Endothelial cell of umbilical vein (primary cell): ENCODE data around the gene YPEL4. TPM values are rescaled to one million over a fixed set of nuclear protein-coding genes. Genes with fewer than 3 reads are reported as not detected.
A peak's percentile ranks its signal among the peaks of the same experiment; 100 is the strongest.

Experiments
- BruUV-seq: library from RNA; stranded (reverse); fragments of 400-500 nt; replicated peaks from 2 replicates; lab custom pipeline; 2021; lab: Mats Ljungman, UMichigan
- CTCF ChIA-PET: fragments of 300-600, 350-600 bp; sonication (Branson Sonifier 250); formaldehyde crosslinking; loops from one replicate; lab custom pipeline; 2021; ENCODE audit warnings: antibody characterized with exemption, inconsistent platforms; lab: Charles Lee
- POLR2A ChIA-PET: fragments of 300-600, 350-600 bp; sonication (Branson Sonifier 250); formaldehyde crosslinking; loops from one replicate; lab custom pipeline; 2021; ENCODE audit warnings: antibody characterized with exemption, inconsistent platforms; lab: Charles Lee
- DNase-seq: peaks from one replicate; pipeline ENCODE4 v3.0.0-alpha.2; 2011; ENCODE audit warnings: low read depth, low spot score
- FAIRE-seq: peaks from 2 replicates; lab custom pipeline; 2011; peaks lifted over from hg19 to GRCh38; lab: Jason Lieb, UNC
- H2AFZ ChIP-seq: 2 replicates; pipeline ENCODE4 v1.6.0; 2012; ENCODE audit warnings: low read depth, low read length, control low read depth, inconsistent platforms
- H3K27ac ChIP-seq: 2 replicates; pipeline ENCODE4 v1.5.1; 2011; ENCODE audit warnings: low read depth, mild to moderate bottlenecking, control low read depth, low read length, moderate library complexity; ENCODE audit not compliant: insufficient read depth
- H3K27me3 ChIP-seq, 2 experiments: 2 replicates each; pipeline versions ENCODE4 v1.6.0 to v1.6.1; 2011; ENCODE audit warnings: low read length in 2 of 2, mixed read lengths in 1 of 2; ENCODE audit not compliant: control insufficient read depth in 2 of 2, insufficient read depth in 2 of 2
- H3K36me3 ChIP-seq, 2 experiments: 2 replicates in 1 of 2; 3 replicates in 1 of 2; pipeline ENCODE4 v1.5.1; 2011; ENCODE audit warnings: low read length in 2 of 2, mild to moderate bottlenecking in 1 of 2, moderate library complexity in 1 of 2; ENCODE audit not compliant: control insufficient read depth in 2 of 2, insufficient read depth in 2 of 2; ENCODE audit errors: extremely low read depth in 1 of 2
- H3K4me1 ChIP-seq: 3 replicates; pipeline ENCODE4 v1.5.1; 2011; ENCODE audit warnings: mild to moderate bottlenecking, low read length; ENCODE audit not compliant: control insufficient read depth, insufficient read depth; ENCODE audit errors: extremely low read depth
- H3K4me2 ChIP-seq: 2 replicates; pipeline ENCODE4 v1.6.1; 2011; ENCODE audit warnings: low read length, control low read depth, mixed read lengths; ENCODE audit not compliant: insufficient read depth
- H3K4me3 ChIP-seq, 3 experiments: fragments of 200-600 bp in 1 of 3; sonication (generic), shearing (Covaris generic) in 1 of 3; replicated peaks in 1 of 3; 2 replicates each; pipeline ENCODE4 v1.5.1; 2011 to 2016; ENCODE audit warnings: control low read depth in 3 of 3, low read length in 3 of 3, mild to moderate bottlenecking in 2 of 3, inconsistent platforms in 1 of 3, low read depth in 1 of 3, moderate library complexity in 1 of 3; ENCODE audit not compliant: insufficient read depth in 1 of 3
- H3K79me2 ChIP-seq: 2 replicates; pipeline ENCODE4 v1.6.0; 2012; ENCODE audit warnings: low read length, inconsistent platforms; ENCODE audit not compliant: control insufficient read depth, insufficient read depth
- H3K9ac ChIP-seq: replicated peaks from 2 replicates; pipeline ENCODE3; 2011; ENCODE audit warnings: low read length, control low read depth; ENCODE audit not compliant: insufficient read depth; ENCODE audit errors: extremely low read depth
- H3K9me1 ChIP-seq: replicated peaks from 3 replicates; pipeline ENCODE4 v1.6.0; 2011; ENCODE audit warnings: mild to moderate bottlenecking, low read length; ENCODE audit not compliant: control insufficient read depth, insufficient read depth; ENCODE audit errors: extremely low read depth
- H3K9me3 ChIP-seq: replicated peaks from 2 replicates; pipeline ENCODE4 v1.5.1; 2012; ENCODE audit warnings: low read length, inconsistent platforms; ENCODE audit not compliant: control insufficient read depth, insufficient read depth
- H4K20me1 ChIP-seq: replicated peaks from 2 replicates; pipeline ENCODE3; 2011; ENCODE audit warnings: mild to moderate bottlenecking, low read length; ENCODE audit not compliant: control insufficient read depth, insufficient read depth; ENCODE audit errors: extremely low read depth
- EZH2 ChIP-seq: IDR thresholded peaks from 2 replicates; pipeline ENCODE4 v1.6.1; 2012; ENCODE audit warnings: borderline replicate concordance, low read depth, mild to moderate bottlenecking, moderate library complexity, low read length, inconsistent platforms; ENCODE audit not compliant: severe bottlenecking
- POLR2A ChIP-seq: IDR thresholded peaks from 2 replicates; pipeline ENCODE4 v1.6.1; 2012; ENCODE audit warnings: low read depth, mild to moderate bottlenecking, control low read depth, low read length
- POLR2AphosphoS5 ChIP-seq: IDR thresholded peaks from 2 replicates; pipeline ENCODE4 v1.6.1; 2012; ENCODE audit warnings: low read depth, mild to moderate bottlenecking, control low read depth, low read length, moderate library complexity; ENCODE audit not compliant: insufficient read depth
- dilution Hi-C: fragments of 300-500 bp; cut with MboI; formaldehyde crosslinking; loops from one replicate; pipeline ENCODE4 v1.15.0; 2019; ENCODE audit warnings: low sequenced_read_pairs; ENCODE audit not compliant: extremely low pct_ligation_motif_present
- intact Hi-C: fragments of 100-400 bp; cut with micrococcal nuclease; formaldehyde crosslinking; loops from one replicate; pipeline ENCODE4 v1.10.0; 2022
- polyA plus RNA-seq, 4 experiments: library from polyadenylated mRNA; depleted of rRNA in 3 of 4; stranded (reverse) in 3 of 4; unstranded in 1 of 4; fragments of >200 nt; gene quantifications; 2 replicates each; pipeline versions ENCODE4 v1.2.1 to v1.2.3, GENCODE V29; 2011 to 2012; ENCODE audit warnings: missing spikeins in 1 of 4
- total RNA-seq: library from RNA; stranded (reverse); gene quantifications from 2 replicates; pipeline ENCODE4 v1.2.3, GENCODE V29; 2021
- TF ChIP-seq, protein P1 (sequence below), 2 donors: IDR thresholded peaks; 1 replicate in 1 of 2; 2 replicates in 1 of 2; pipeline ENCODE4 v1.5.1; 2011; ENCODE audit warnings: low read length in 2 of 2, mild to moderate bottlenecking in 2 of 2, moderate library complexity in 2 of 2, control low read depth in 1 of 2, inconsistent platforms in 1 of 2, low read depth in 1 of 2; ENCODE audit not compliant: insufficient read depth in 1 of 2; ENCODE audit errors: extremely low read depth in 1 of 2

YPEL4 gene
- total and polyA plus RNA-seq, 2 donors (not counting 3 experiments of a cell fraction or from before 2014, with no cell fraction given): 0.03 to 0.24 TPM

GRCh38 chr11:57667736-57668433 lies 18.2 kb upstream of the YPEL4 start, which contains the start of gene ZDHHC5:
Gene ZDHHC5, plus strand, starts transcription at chr11:57668114. Its CDS starts 4,977 bp downstream, at chr11:57673091.
- Histone ChIP-seq H3K4me3 (peak within 1 kb of the TSS; percentile 67 to 95 (median 77)), H3K9me3 (no peaks in the 10 kb centered on the region), H3K4me2 (peak within 1 kb of the TSS; percentile 99), H3K4me1 (peaks cover 15% of the 10 kb centered on the region), H3K27ac (peak within 1 kb of the TSS; percentile 98), H3K36me3 (peaks cover 3 to 5% of the 10 kb centered on the region in 2 experiments), H4K20me1 (no peaks in the 10 kb centered on the region), H2AFZ (peak within 1 kb of the TSS; percentile 97), H3K27me3 (no peaks in the 10 kb centered on the region), H3K9ac (peak within 1 kb of the TSS; percentile 98), H3K9me1 (no peaks in the 10 kb centered on the region), H3K79me2 (peaks cover 47% of the 10 kb centered on the region)
- dilution Hi-C loops (no loop called here), intact Hi-C loops (loop anchor here (1.0 to 10.0 kb wide), 9 partner anchors 11 to 910 kb away; partner anchors contain the start of genes CLP1, MED19, P2RX3 and SELENOH)
- TF ChIP-seq EZH2: no peak
- TF ChIP-seq POLR2AphosphoS5: peak; percentile 96
- TF ChIP-seq POLR2A: peak; percentile 93
- TF ChIP-seq, protein P1, sequence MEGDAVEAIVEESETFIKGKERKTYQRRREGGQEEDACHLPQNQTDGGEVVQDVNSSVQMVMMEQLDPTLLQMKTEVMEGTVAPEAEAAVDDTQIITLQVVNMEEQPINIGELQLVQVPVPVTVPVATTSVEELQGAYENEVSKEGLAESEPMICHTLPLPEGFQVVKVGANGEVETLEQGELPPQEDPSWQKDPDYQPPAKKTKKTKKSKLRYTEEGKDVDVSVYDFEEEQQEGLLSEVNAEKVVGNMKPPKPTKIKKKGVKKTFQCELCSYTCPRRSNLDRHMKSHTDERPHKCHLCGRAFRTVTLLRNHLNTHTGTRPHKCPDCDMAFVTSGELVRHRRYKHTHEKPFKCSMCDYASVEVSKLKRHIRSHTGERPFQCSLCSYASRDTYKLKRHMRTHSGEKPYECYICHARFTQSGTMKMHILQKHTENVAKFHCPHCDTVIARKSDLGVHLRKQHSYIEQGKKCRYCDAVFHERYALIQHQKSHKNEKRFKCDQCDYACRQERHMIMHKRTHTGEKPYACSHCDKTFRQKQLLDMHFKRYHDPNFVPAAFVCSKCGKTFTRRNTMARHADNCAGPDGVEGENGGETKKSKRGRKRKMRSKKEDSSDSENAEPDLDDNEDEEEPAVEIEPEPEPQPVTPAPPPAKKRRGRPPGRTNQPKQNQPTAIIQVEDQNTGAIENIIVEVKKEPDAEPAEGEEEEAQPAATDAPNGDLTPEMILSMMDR (IDR thresholded peaks at IDR 0.05; ENCODE audit: extremely low read depth in 1 of 2, insufficient read depth in 1 of 2, low read depth in 1 of 2, low read length in 2 of 2): peak; percentile 53 to 56
- ChIA-PET POLR2A (no interaction called here), CTCF (interaction anchor here (0.7 to 1.6 kb wide), 2 partner anchors 12 to 605 kb away, joined by 3 read pairs; no protein-coding TSS in a partner anchor)
- FAIRE-seq (peak; percentile 97), DNase-seq (peak; percentile 100)
- BruUV-seq: no TSS peak
